Heart left ventricle (tissue), 13 donors: Measurements from ENCODE around the gene ZNF423.

Experiments used
- POLR2A ChIP-seq, 2 donors: fragments of 450-650 bp; IDR thresholded peaks; one replicate each; pipeline ENCODE4 v1.6.1; 2017; ENCODE audit warnings: antibody characterized with exemption in 2 of 2, mild to moderate bottlenecking in 2 of 2, moderate library complexity in 2 of 2
- TF ChIP-seq, protein P1 (sequence below), 12 donors: fragments of 200-600 bp; sonication (generic) in 4 of 12; IDR thresholded peaks; one replicate each; pipeline versions ENCODE4 v1.5.0 to v1.8.0; 2018 to 2022; ENCODE audit warnings: antibody characterized with exemption in 12 of 12, mild to moderate bottlenecking in 5 of 12
- donor health status: ischemic (EF 13 %, LVEDD 7.1; RV severe dilation, severe dysfunction).
- donor health status: DM: no; HTN: yes; CAD: no.
- donor health status: DM: no; HTN: no; CAD: no.
- donor health status: ischemic (EF 25% LVEDD 6.9; RV normal size, moderate dysfunction).
- donor health status: ischemic (EF 25% LVEDD 5.7; RV mildly dilated, moderate dysfunction).
- donor health status: ischemic (EF 35%, LVEDD 5.7; RV mildly dilated, moderate dysfunction).
- donor health status: nonischemic (EF 11% LVEDD 7.7; RV severe dilation, severe dysfunction).
- donor health status: DM: yes; HTN: yes; CAD: no.
- donor health status: PGD.
- donor health status: ischemic (EF 29% LVEDD 5.4; RV normal size, mild dysfunction).
- donor health status: nonischemic (EF 23%, LVEDD 6.1; RV moderate dilation, normal function).

DNA sequence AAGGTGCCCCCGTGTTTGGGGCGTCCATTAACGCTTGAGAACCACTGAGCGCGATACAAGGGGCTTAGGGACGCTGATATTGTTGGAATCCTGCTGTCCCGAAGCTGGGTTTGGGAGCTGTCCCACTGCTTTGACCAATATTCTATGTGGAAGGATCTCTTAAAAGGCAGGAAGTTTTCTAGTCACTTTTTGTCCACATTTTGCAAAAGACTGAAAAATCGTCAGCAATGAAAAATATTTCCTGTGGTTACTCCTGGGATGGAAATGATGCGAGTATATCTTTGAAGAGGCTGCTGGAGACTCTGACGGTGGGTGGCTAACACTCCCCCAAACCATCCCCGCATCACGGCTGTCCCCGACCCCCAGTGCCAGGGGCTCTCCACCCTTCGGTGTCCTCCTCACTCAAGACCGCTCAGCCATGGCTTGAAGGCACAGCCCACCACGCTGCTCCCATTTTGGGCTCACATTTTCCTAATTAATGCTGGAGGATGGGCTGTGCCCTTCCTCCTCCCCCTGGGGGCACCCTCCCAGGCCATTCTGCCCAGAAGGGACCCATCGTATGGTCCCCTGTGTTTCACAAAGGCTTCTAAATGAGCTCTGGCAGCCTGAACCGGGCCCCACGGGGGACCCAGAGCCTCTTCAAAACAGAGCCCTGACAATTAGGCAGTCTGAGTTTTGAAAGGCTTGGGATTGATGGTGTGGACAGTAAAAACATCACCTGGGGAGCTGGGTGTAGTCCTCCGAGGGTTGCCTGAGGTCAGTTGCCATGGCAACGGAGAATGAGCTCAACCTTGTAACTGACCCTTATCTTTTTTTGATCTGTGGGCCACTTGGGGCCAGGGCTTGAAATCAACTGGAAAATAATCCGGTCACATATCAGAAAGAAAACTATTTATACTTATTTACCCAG lies 323.7 kb downstream of the ZNF423 start:
- TF ChIP-seq, protein P1, sequence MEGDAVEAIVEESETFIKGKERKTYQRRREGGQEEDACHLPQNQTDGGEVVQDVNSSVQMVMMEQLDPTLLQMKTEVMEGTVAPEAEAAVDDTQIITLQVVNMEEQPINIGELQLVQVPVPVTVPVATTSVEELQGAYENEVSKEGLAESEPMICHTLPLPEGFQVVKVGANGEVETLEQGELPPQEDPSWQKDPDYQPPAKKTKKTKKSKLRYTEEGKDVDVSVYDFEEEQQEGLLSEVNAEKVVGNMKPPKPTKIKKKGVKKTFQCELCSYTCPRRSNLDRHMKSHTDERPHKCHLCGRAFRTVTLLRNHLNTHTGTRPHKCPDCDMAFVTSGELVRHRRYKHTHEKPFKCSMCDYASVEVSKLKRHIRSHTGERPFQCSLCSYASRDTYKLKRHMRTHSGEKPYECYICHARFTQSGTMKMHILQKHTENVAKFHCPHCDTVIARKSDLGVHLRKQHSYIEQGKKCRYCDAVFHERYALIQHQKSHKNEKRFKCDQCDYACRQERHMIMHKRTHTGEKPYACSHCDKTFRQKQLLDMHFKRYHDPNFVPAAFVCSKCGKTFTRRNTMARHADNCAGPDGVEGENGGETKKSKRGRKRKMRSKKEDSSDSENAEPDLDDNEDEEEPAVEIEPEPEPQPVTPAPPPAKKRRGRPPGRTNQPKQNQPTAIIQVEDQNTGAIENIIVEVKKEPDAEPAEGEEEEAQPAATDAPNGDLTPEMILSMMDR (IDR thresholded peaks at IDR 0.05): no peak
- TF ChIP-seq POLR2A (IDR thresholded peaks at IDR 0.05): no peak
